ENCODE measurements around the gene LRRC74B.

DNA sequence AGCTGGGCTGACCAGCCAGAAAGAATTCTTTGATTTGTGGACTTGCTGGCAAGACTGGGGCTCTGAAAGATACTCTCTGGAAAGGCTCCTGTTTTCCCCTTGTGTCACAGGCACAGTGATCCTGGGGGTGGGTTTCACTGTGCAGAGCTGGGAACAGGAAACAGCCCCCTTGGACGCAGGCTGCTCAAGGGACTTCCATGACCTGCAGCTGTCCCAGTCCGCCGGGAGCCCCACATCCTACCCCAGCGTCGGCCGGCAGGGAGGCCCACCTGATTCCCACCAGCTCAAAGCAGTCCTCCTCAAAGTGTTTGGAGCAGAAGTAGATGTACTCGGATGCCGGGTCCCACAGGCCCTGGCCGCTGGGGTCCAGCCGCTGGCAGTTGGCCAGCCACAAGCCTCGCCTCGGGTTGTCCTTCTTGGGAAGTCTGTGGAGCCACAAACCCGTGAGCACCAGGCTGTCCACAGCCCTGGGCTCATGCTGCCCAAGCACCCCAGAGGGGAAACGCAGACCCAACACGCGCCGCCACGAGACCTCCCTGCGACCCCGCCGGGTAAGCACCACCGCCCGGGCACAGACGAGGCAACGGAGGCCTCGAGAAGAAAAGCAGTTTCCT lies 44.7 kb upstream of the LRRC74B start:
- TF ChIP-seq, protein P1, sequence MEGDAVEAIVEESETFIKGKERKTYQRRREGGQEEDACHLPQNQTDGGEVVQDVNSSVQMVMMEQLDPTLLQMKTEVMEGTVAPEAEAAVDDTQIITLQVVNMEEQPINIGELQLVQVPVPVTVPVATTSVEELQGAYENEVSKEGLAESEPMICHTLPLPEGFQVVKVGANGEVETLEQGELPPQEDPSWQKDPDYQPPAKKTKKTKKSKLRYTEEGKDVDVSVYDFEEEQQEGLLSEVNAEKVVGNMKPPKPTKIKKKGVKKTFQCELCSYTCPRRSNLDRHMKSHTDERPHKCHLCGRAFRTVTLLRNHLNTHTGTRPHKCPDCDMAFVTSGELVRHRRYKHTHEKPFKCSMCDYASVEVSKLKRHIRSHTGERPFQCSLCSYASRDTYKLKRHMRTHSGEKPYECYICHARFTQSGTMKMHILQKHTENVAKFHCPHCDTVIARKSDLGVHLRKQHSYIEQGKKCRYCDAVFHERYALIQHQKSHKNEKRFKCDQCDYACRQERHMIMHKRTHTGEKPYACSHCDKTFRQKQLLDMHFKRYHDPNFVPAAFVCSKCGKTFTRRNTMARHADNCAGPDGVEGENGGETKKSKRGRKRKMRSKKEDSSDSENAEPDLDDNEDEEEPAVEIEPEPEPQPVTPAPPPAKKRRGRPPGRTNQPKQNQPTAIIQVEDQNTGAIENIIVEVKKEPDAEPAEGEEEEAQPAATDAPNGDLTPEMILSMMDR (IDR thresholded peaks at IDR 0.05), result peak in 1 of 5 experiments; percentile 6
- TF ChIP-seq POLR2AphosphoS5 (IDR thresholded peaks at IDR 0.05), result no peak
- TF ChIP-seq POLR2A (IDR thresholded peaks at IDR 0.05), result no peak

All from transverse colon (tissue), 4 donors.